Thymus (tissue), 11 donors: ENCODE data around the gene HAL. TPM values are rescaled to one million over a fixed set of nuclear protein-coding genes. Genes with fewer than 3 reads are reported as not detected.
A peak's percentile ranks its signal among the peaks of the same experiment; 100 is the strongest.
"Not testable (repeated sequence)": the region's sequence is repeated elsewhere in the genome, so short reads cannot be mapped to it uniquely, and the experiment has no call there.

Experiments
- DNase-seq, 9 donors: peaks; one replicate each; pipeline ENCODE4 v3.0.0-alpha.2; 2013; ENCODE audit warnings: low spot score in 9 of 9, low read depth in 6 of 9, missing footprints in 1 of 9
- H3K27ac ChIP-seq, 2 donors: one replicate each; pipeline ENCODE4 v1.5.1; 2013; ENCODE audit warnings: control low read depth in 1 of 2, low read depth in 1 of 2, low read length in 1 of 2, mild to moderate bottlenecking in 1 of 2, moderate library complexity in 1 of 2
- H3K27me3 ChIP-seq, 2 donors: one replicate each; pipeline ENCODE4 v1.5.1; 2013; ENCODE audit warnings: low read length in 1 of 2; ENCODE audit not compliant: control insufficient read depth in 2 of 2, insufficient read depth in 1 of 2
- H3K36me3 ChIP-seq, 2 donors: one replicate each; pipeline ENCODE4 v1.5.1; 2013; ENCODE audit warnings: low read length in 1 of 2, mild to moderate bottlenecking in 1 of 2, moderate library complexity in 1 of 2; ENCODE audit not compliant: control insufficient read depth in 2 of 2, insufficient read depth in 2 of 2
- H3K4me1 ChIP-seq, 2 donors: one replicate each; pipeline ENCODE4 v1.5.1; 2013; ENCODE audit warnings: low read length in 2 of 2; ENCODE audit not compliant: control insufficient read depth in 2 of 2, insufficient read depth in 2 of 2
- H3K4me3 ChIP-seq, 2 donors: one replicate each; pipeline ENCODE4 v1.5.1; 2013; ENCODE audit warnings: low read length in 2 of 2, control low read depth in 1 of 2, mild to moderate bottlenecking in 1 of 2
- H3K9me3 ChIP-seq, 2 donors: one replicate each; pipeline ENCODE4 v1.5.1; 2013; ENCODE audit warnings: low read length in 1 of 2, mild to moderate bottlenecking in 1 of 2; ENCODE audit not compliant: control insufficient read depth in 2 of 2, insufficient read depth in 1 of 2
- WGBS: extraction: QIAGEN DNeasy Blood & Tissue Kit; methylation state at CpG from one replicate; pipeline ENCODE4 v1.1.7; 2013; 5-methylcytosine and 5-hydroxymethylcytosine counted together
- polyA plus RNA-seq: library from polyadenylated mRNA; stranded (reverse); fragments of 200-250 nt; gene quantifications from one replicate; pipeline ENCODE4 v1.2.3, GENCODE V29; 2013
- total RNA-seq: library from RNA; stranded (reverse); fragments of 120-200 nt; gene quantifications from one replicate; pipeline ENCODE4 v1.2.4, GENCODE V29; 2013
- donor health status: healthy.

HAL gene
- total and polyA plus RNA-seq, 2 donors: 0.38 to 1.7 TPM

DNA sequence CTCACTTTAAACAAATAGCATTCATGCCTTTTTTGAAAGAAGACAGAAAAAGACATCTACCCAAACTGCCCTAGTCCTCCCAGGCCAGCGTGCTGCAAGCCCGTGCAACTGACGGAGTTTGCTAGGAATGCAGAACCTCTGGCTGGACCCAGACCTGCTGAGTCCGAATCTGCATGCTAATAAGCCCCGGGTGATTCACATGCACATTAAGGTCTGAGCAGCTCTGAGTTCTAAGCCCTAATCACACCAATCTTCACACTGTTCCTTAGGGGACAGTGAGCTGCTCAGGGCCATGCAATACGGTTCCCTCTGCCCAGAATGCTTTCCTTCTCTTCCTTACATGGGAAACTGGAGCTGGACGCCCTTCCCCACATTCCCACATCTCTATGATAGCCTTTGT is 25.2 kb downstream of the HAL start:
- 92% methylated on average over 7 of the region's 7 CpGs for WGBS
- no peak for DNase-seq
- Histone ChIP-seq H3K27me3 (no peaks in the 10 kb centered on the region), H3K9me3 (no peaks in the 10 kb centered on the region), H3K27ac (no peak overlapping the region), H3K4me3 (no peak overlapping the region), H3K36me3 (no peaks in the 10 kb centered on the region), H3K4me1 (no peaks in the 10 kb centered on the region)

- 98% methylated on average over 28 of the region's 28 CpGs for WGBS
These were observed 27.0 kb downstream of the HAL start for GRCh38 chr12:95969116-95969515.

GRCh38 chr12:95967301-95967700 is 28.8 kb downstream of the HAL start:
- Histone ChIP-seq H3K36me3 (no peaks in the 10 kb centered on the region), H3K9me3 (no peaks in the 10 kb centered on the region), H3K4me3 (no peak overlapping the region), H3K27me3 (no peaks in the 10 kb centered on the region), H3K27ac (no peak overlapping the region), H3K4me1 (no peaks in the 10 kb centered on the region)
- no peak for DNase-seq
- over 99% methylated on average over 2 of the region's 2 CpGs for WGBS

More at GRCh38 chr12:95969116-95969515, 27.0 kb downstream of the HAL start:
- H3K36me3 ChIP-seq, H3K4me1 ChIP-seq, DNase-seq, H3K9me3 ChIP-seq, H3K27me3 ChIP-seq, H3K4me3 ChIP-seq, H3K27ac ChIP-seq: not testable (repeated sequence)

DNA sequence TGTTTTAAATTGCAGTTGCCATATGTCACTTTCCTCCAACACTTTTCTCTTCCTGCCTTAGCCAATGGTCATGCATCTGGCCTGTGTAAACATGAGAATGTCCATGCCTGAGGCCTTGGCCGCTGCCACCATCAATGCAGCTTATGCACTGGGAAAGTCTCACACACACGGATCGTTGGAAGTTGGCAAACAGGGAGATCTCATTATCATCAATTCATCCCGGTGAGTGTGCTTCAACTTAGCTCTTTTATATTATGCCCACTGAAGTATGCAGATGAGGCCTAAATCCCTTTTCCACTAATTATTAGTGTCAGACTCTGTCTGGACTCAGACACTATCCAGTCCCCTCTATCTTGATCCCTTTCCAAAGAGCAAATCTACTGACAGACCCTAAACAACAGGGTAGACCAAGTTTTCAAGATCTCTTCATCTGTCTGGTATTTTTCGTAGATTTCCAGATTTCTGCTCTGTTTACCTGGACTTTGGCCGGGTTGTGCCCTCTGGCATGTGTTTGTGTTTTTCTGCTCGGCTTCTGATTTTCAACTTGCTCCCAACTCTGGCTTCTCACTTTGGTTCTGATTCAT is 29.8 kb downstream of the HAL start:
- DNase-seq: no peak
- H3K4me1 ChIP-seq: no peaks in the 10 kb centered on the region
- H3K27me3 ChIP-seq: no peaks in the 10 kb centered on the region
- H3K36me3 ChIP-seq: no peaks in the 10 kb centered on the region
- no peaks in the 10 kb centered on the region for H3K9me3 ChIP-seq
- no peak overlapping the region for H3K27ac ChIP-seq
- 98% methylated on average over 7 of the region's 7 CpGs for WGBS
- no peak overlapping the region for H3K4me3 ChIP-seq

GRCh38 chr12:95963096-95963495 is 33.0 kb downstream of the HAL start:
- WGBS: 96% methylated on average over 2 of the region's 2 CpGs
- Histone ChIP-seq H3K27me3 (no peaks in the 10 kb centered on the region), H3K4me3 (no peak overlapping the region), H3K9me3 (no peaks in the 10 kb centered on the region), H3K4me1 (no peaks in the 10 kb centered on the region), H3K36me3 (no peaks in the 10 kb centered on the region), H3K27ac (no peak overlapping the region)
- no peak for DNase-seq

DNA sequence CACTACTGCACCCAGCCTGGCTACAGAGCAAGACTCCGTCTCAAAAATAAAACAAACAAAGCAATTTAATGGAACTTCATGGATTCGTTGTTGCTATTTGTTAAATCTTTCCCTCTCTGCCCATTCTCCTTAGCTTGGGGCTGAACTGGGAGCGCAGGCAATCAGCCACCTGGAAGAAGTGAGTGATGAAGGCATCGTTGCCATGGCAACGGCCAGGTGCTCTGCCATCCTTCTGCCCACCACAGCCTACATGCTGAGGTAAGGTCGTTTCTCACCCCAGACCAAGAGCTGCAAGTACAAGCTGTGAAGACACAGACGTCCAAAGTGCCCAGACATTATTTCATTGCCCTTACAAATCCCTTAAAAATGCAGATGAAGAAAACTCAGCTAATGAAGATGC is 33.9 kb downstream of the HAL start:
- no peaks in the 10 kb centered on the region for H3K9me3 ChIP-seq
- DNase-seq: no peak
- H3K36me3 ChIP-seq: no peaks in the 10 kb centered on the region
- H3K27me3 ChIP-seq: no peaks in the 10 kb centered on the region
- H3K27ac ChIP-seq: no peak overlapping the region
- no peak overlapping the region for H3K4me3 ChIP-seq
- no peaks in the 10 kb centered on the region for H3K4me1 ChIP-seq
- 90% methylated on average over 7 of the region's 7 CpGs for WGBS

DNA sequence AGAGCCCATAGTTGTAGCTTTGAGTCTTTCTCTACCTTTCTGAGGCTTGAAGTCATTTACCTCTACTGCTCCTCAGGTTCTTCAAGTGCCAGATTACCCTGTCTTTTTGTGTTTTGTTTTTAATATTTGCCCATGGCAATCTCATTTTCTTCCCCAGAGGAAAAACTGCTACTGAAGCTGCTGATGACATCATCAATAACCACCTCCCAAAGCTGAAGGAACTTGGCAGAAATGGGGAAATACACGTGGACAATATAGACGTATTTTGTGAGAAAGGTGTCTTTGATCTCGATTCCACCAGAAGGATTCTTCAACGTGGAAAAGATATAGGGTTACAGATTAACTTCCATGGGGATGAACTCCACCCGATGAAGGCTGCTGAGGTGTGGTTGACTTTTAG is 35.9 kb downstream of the HAL start:
- no peak overlapping the region for H3K27ac ChIP-seq
- H3K4me1 ChIP-seq: no peaks in the 10 kb centered on the region
- H3K9me3 ChIP-seq: no peaks in the 10 kb centered on the region
- H3K27me3 ChIP-seq: no peaks in the 10 kb centered on the region
- H3K4me3 ChIP-seq: no peak overlapping the region
- H3K36me3 ChIP-seq: no peaks in the 10 kb centered on the region
- no peak for DNase-seq
- 79% methylated on average over 5 of the region's 5 CpGs for WGBS

DNA sequence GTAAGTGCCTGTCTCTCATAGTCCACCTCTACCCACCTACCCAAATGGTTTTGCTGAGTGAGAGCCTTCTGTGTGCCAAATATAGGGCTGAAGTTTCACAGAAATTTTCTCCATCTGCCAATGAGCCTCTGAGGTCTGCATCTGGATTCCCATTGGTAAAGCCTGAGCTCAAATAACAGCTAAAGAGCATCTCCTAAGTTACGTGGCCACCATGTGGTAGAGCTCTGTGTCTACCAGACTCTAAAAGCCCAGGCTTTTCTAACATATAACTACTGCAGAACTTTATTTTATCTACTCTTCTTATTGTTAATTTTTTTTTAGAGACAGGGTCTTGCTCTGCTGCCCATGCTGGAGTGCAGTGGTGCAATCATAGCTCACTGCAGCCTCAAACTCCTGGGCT is 37.0 kb downstream of the HAL start:
- no peaks in the 10 kb centered on the region for H3K4me1 ChIP-seq
- no peaks in the 10 kb centered on the region for H3K27me3 ChIP-seq
- peak in 2 of 9 donors; percentile 7 to 14 for DNase-seq
- no peaks in the 10 kb centered on the region for H3K36me3 ChIP-seq
- 88% methylated on average over 1 of the region's 1 CpG for WGBS
- no peaks in the 10 kb centered on the region for H3K9me3 ChIP-seq
- no peak overlapping the region for H3K4me3 ChIP-seq
- H3K27ac ChIP-seq: no peak overlapping the region

GRCh38 chr12:95956557-95957145 is 39.5 kb downstream of the HAL start:
- Histone ChIP-seq H3K27me3 (no peaks in the 10 kb centered on the region), H3K4me1 (no peaks in the 10 kb centered on the region), H3K9me3 (no peaks in the 10 kb centered on the region), H3K36me3 (no peaks in the 10 kb centered on the region), H3K4me3 (no peak overlapping the region), H3K27ac (no peak overlapping the region)
- no peak for DNase-seq
- 95% methylated on average over 27 of the region's 27 CpGs for WGBS
